HG03135 (cell line): ENCODE measurements around the gene EED.

Experiments used
- ATAC-seq: cut with Tn5 transposase; IDR thresholded peaks from one replicate; pipeline ENCODE4 v1.9.1; 2021; ENCODE audit warnings: mild to moderate bottlenecking, moderate library complexity; ENCODE audit not compliant: unreplicated experiment

EED gene

GRCh38 chr11:86244522-86245368 is at the start of gene EED:
TSS of gene EED (plus strand) at chr11:86244753. CDS start at chr11:86245230, 477 bp downstream.
- peak; percentile 69 for ATAC-seq

- no peak for ATAC-seq
These were observed 49.6 kb upstream of the EED start for GRCh38 chr11:86194998-86195397.

GRCh38 chr11:86196085-86196696 is 48.4 kb upstream of the EED start:
- ATAC-seq = no peak

- ATAC-seq = no peak
These were observed 47.6 kb upstream of the EED start for GRCh38 chr11:86196913-86197312.

- ATAC-seq = no peak
These were observed 47.1 kb upstream of the EED start for GRCh38 chr11:86197448-86197847.

GRCh38 chr11:86198139-86198538 is 46.4 kb upstream of the EED start:
- no peak for ATAC-seq

GRCh38 chr11:86199354-86199753 is 45.2 kb upstream of the EED start:
- ATAC-seq = no peak

GRCh38 chr11:86201371-86201884 is 43.1 kb upstream of the EED start:
- ATAC-seq = no peak

- ATAC-seq = peak; percentile 42
These were observed 42.6 kb upstream of the EED start for GRCh38 chr11:86202013-86202336.

GRCh38 chr11:86204356-86204755 is 40.2 kb upstream of the EED start:
- ATAC-seq = no peak

- ATAC-seq = no peak
These were observed 38.9 kb upstream of the EED start for GRCh38 chr11:86205421-86206336.

GRCh38 chr11:86206337-86206695 is 38.2 kb upstream of the EED start:
- no peak for ATAC-seq

- no peak for ATAC-seq
These were observed 37.1 kb upstream of the EED start for GRCh38 chr11:86207413-86207812.

- ATAC-seq = no peak
These were observed 36.0 kb upstream of the EED start for GRCh38 chr11:86208572-86208971.

- no peak for ATAC-seq
These were observed 34.5 kb upstream of the EED start for GRCh38 chr11:86209806-86210657.

- ATAC-seq = no peak
These were observed 33.7 kb upstream of the EED start for GRCh38 chr11:86210898-86211297.

GRCh38 chr11:86211619-86212018 is 32.9 kb upstream of the EED start:
- no peak for ATAC-seq

GRCh38 chr11:86212019-86212611 is 32.4 kb upstream of the EED start:
- no peak for ATAC-seq

GRCh38 chr11:86214710-86215109 is 29.8 kb upstream of the EED start:
- ATAC-seq = peak; percentile 40
